B cell (primary cell): ENCODE measurements around the gene SH3YL1. TPM values are rescaled to one million over a fixed set of nuclear protein-coding genes. Genes with fewer than 3 reads are reported as not detected.

Source experiments
- ATAC-seq: fragments of 200-7000 bp; cut with Tn5 transposase; one replicate; pipeline ENCODE4 v1.10.0; 2021; ENCODE audit warnings: low read depth, mild to moderate bottlenecking, moderate number of reproducible peaks, moderate library complexity
- CTCF ChIA-PET: fragments of 350-600 bp; sonication (Branson Sonifier 250); formaldehyde crosslinking; loops from one replicate; lab custom pipeline; 2021; ENCODE audit warnings: antibody characterized with exemption, inconsistent platforms; lab: Charles Lee
- POLR2A ChIA-PET: fragments of 350-600 bp; sonication (Branson Sonifier 250); formaldehyde crosslinking; loops from one replicate; lab custom pipeline; 2021; ENCODE audit warnings: antibody characterized with exemption; lab: Charles Lee
- DNase-seq: peaks from one replicate; pipeline ENCODE4 v3.0.0; 2013
- H2AFZ ChIP-seq: 2 replicates; pipeline ENCODE4 v1.6.1; 2012; ENCODE audit warnings: mild to moderate bottlenecking, low read depth, low read length; ENCODE audit not compliant: insufficient read depth, poor library complexity, severe bottlenecking
- H3K27ac ChIP-seq, 2 donors: 1 replicate in 1 of 2; 2 replicates in 1 of 2; pipeline ENCODE4 v1.5.1; 2012 to 2013; ENCODE audit warnings: low read length in 2 of 2, mild to moderate bottlenecking in 2 of 2, moderate library complexity in 1 of 2
- H3K27me3 ChIP-seq, 4 experiments: fragments of 200-600 bp in 1 of 4; sonication (generic) in 1 of 4; replicated peaks in 1 of 4; 1 replicate in 2 of 4; 2 replicates in 2 of 4; pipeline versions ENCODE4 v1.6.1 to v1.7.0; 2013 to 2016; ENCODE audit warnings: low read length in 3 of 4, mild to moderate bottlenecking in 2 of 4, mixed read lengths in 1 of 4, moderate library complexity in 1 of 4; ENCODE audit not compliant: insufficient read depth in 4 of 4, control insufficient read depth in 3 of 4; ENCODE audit errors: control extremely low read depth in 1 of 4
- H3K36me3 ChIP-seq, 2 experiments: replicated peaks in 1 of 2; 1 replicate in 1 of 2; 2 replicates in 1 of 2; pipeline versions ENCODE4 v1.6.1 to v1.7.1; 2013; ENCODE audit warnings: low read length in 1 of 2; ENCODE audit not compliant: insufficient read depth in 2 of 2, control insufficient read depth in 1 of 2; ENCODE audit errors: control extremely low read depth in 1 of 2, extremely low read depth in 1 of 2
- H3K4me1 ChIP-seq, 2 donors: fragments of 200-600 bp in 1 of 2; sonication (generic) in 1 of 2; 1 replicate in 1 of 2; 2 replicates in 1 of 2; pipeline versions ENCODE4 v1.5.1 to v1.6.1; 2013 to 2017; ENCODE audit warnings: low read length in 2 of 2; ENCODE audit not compliant: control insufficient read depth in 2 of 2, insufficient read depth in 2 of 2
- H3K4me2 ChIP-seq: replicated peaks from 2 replicates; pipeline ENCODE3; 2012; ENCODE audit warnings: mild to moderate bottlenecking, low read depth, low read length; ENCODE audit not compliant: poor library complexity, severe bottlenecking
- H3K4me3 ChIP-seq, 5 experiments: fragments of 200-600 bp in 1 of 5; sonication (generic) in 1 of 5; 1 replicate in 3 of 5; 2 replicates in 2 of 5; pipeline versions ENCODE4 v1.5.1 to v1.7.0; 2011 to 2016; ENCODE audit warnings: low read length in 4 of 5, mild to moderate bottlenecking in 4 of 5, low read depth in 2 of 5, control low read depth in 1 of 5, moderate library complexity in 1 of 5; ENCODE audit not compliant: insufficient read depth in 1 of 5; ENCODE audit errors: control extremely low read depth in 1 of 5, extremely low read depth in 1 of 5
- H3K79me2 ChIP-seq: fragments of 200-600 bp; sonication (generic); one replicate; pipeline ENCODE4 v1.6.0; 2016; ENCODE audit warnings: low read length; ENCODE audit not compliant: control insufficient read depth, insufficient read depth
- H3K9ac ChIP-seq: fragments of 200-600 bp; sonication (generic); 2 replicates; pipeline ENCODE4 v1.6.1; 2017; ENCODE audit warnings: mild to moderate bottlenecking, low read length, moderate library complexity
- H3K9me3 ChIP-seq, 3 donors: one replicate each; pipeline versions ENCODE4 v1.6.1 to v1.7.1; 2013; ENCODE audit warnings: low read length in 2 of 3; ENCODE audit not compliant: control insufficient read depth in 2 of 3, insufficient read depth in 1 of 3; ENCODE audit errors: control extremely low read depth in 1 of 3
- H4K20me1 ChIP-seq: 2 replicates; pipeline ENCODE4 v1.6.0; 2012; ENCODE audit warnings: mild to moderate bottlenecking, low read length; ENCODE audit not compliant: insufficient read depth, control insufficient read depth, poor library complexity, severe bottlenecking
- H3K27ac Mint-ChIP-seq: one replicate; pipeline ENCODE4 v1.8.0; 2021; ENCODE audit warnings: mixed read lengths
- H3K27me3 Mint-ChIP-seq: one replicate; pipeline ENCODE4 v1.8.0; 2021; ENCODE audit warnings: mixed read lengths
- H3K4me1 Mint-ChIP-seq: one replicate; pipeline ENCODE4 v1.8.0; 2021; ENCODE audit warnings: mixed read lengths
- H3K4me3 Mint-ChIP-seq: one replicate; pipeline ENCODE4 v1.8.0; 2021; ENCODE audit warnings: mixed read lengths
- H3K9me3 Mint-ChIP-seq: one replicate; pipeline ENCODE4 v1.8.0; 2022; ENCODE audit warnings: mixed read lengths; ENCODE audit not compliant: insufficient read depth
- EZH2 ChIP-seq: IDR thresholded peaks from 2 replicates; pipeline ENCODE4 v1.6.1; 2012; ENCODE audit warnings: borderline replicate concordance, low read depth, mild to moderate bottlenecking, moderate library complexity, low read length; ENCODE audit not compliant: insufficient read depth, poor library complexity, severe bottlenecking
- WGBS: methylation state at CpG from one replicate; pipeline ENCODE4 v1.1.5; 2013; ENCODE audit warnings: missing lambda C conversion rate; ENCODE audit not compliant: insufficient coverage; 5-methylcytosine and 5-hydroxymethylcytosine counted together
- intact Hi-C: fragments of 100-400 bp; cut with micrococcal nuclease; formaldehyde crosslinking; loops from one replicate; pipeline ENCODE4 v1.10.0; 2022
- polyA plus RNA-seq: library from polyadenylated mRNA; depleted of rRNA; stranded (reverse); fragments of >200 nt; gene quantifications from 2 replicates; pipeline ENCODE4 v1.2.3, GENCODE V29; 2012
- total RNA-seq, 2 donors: library from RNA; stranded (reverse); fragments of 120-200 nt in 1 of 2; gene quantifications; 1 replicate in 1 of 2; 2 replicates in 1 of 2; pipeline versions ENCODE4 v1.2.3 to v1.2.4, GENCODE V29; 2013 to 2022
- TF ChIP-seq, protein P1 (sequence below): fragments of 200-600 bp; IDR thresholded peaks from one replicate; pipeline ENCODE4 v1.8.0; 2022; ENCODE audit warnings: antibody characterized with exemption, mild to moderate bottlenecking

Gene SH3YL1
- total and polyA plus RNA-seq, 2 donors (not counting 1 experiment from before 2014, with no cell fraction given): 33.2 to 48.4 TPM

DNA sequence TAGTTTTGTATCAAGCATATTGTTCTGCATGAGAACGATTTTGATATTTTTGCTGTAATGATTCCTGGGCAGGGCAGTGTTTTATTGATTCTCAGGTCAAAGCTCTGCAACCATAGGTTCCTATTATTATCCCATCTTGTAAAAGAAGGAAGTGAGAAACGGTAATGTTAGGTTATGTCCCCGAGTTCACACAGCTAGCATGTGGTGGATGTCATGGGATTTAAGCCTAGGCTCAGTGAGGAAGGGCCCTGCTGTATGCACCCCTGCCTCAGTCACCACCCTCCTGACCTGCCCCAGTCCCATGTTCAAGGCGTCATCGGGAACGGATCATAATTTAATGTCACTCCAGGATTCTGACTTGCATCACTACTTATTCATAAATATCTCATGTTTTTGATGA is 11.6 kb upstream of the SH3YL1 start:
- peaks cover 4 to 69% of the 10 kb centered on the region in 2 experiments for H3K36me3 ChIP-seq

DNA sequence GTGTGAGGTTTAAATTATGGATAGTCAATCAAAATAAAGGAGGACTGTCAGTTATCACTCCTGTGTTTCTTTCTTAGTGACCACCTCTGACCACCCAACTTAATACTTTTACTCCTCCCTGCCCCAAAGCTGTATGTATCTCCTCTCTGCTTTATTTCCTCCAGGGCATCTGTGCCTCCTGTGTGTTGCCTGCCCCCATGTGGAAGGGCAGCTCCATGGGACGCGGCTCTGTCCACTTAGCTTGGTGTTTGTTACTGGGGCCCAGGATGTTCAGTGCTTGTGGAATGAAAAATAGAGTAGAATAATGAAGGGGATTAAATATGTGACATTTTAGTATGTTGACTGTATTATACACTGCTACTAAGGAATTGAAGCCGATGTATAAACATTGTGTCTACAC is 10.7 kb upstream of the SH3YL1 start:
- Histone ChIP-seq H3K4me3 (no peak overlapping the region), H3K9me3 (no peaks in the 10 kb centered on the region), H3K4me2 (no peak overlapping the region), H3K27ac (no peak overlapping the region), H3K9ac (no peak overlapping the region), H3K79me2 (peaks cover 45% of the 10 kb centered on the region), H4K20me1 (peaks cover 76% of the 10 kb centered on the region), H3K27me3 (no peaks in the 10 kb centered on the region), H2AFZ (no peak overlapping the region), H3K36me3 (peaks cover 3 to 66% of the 10 kb centered on the region in 2 experiments), H3K4me1 (peaks cover 9 to 14% of the 10 kb centered on the region in 2 donors)
- intact Hi-C loops: no loop called here
- no peak for ATAC-seq
- H3K4me1 Mint-ChIP-seq: peaks cover 28% of the 10 kb centered on the region
- no peak for DNase-seq
- no peaks in the 10 kb centered on the region for H3K27me3 Mint-ChIP-seq
- H3K27ac Mint-ChIP-seq: no peak overlapping the region
- 100% methylated on average over 2 of the region's 3 CpGs for WGBS
- POLR2A ChIA-PET: no interaction called here
- no peak overlapping the region for H3K4me3 Mint-ChIP-seq
- TF ChIP-seq EZH2: no peak
- TF ChIP-seq, protein P1, sequence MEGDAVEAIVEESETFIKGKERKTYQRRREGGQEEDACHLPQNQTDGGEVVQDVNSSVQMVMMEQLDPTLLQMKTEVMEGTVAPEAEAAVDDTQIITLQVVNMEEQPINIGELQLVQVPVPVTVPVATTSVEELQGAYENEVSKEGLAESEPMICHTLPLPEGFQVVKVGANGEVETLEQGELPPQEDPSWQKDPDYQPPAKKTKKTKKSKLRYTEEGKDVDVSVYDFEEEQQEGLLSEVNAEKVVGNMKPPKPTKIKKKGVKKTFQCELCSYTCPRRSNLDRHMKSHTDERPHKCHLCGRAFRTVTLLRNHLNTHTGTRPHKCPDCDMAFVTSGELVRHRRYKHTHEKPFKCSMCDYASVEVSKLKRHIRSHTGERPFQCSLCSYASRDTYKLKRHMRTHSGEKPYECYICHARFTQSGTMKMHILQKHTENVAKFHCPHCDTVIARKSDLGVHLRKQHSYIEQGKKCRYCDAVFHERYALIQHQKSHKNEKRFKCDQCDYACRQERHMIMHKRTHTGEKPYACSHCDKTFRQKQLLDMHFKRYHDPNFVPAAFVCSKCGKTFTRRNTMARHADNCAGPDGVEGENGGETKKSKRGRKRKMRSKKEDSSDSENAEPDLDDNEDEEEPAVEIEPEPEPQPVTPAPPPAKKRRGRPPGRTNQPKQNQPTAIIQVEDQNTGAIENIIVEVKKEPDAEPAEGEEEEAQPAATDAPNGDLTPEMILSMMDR: no peak
- no peaks in the 10 kb centered on the region for H3K9me3 Mint-ChIP-seq
- CTCF ChIA-PET: interaction anchor here (1.7 to 2.1 kb wide), 2 partner anchors 28 to 362 kb away, joined by 4 read pairs; no protein-coding TSS in a partner anchor

More for the DNA sequence above, 11.6 kb upstream of the SH3YL1 start:
- no peaks in the 10 kb centered on the region for H3K27me3 ChIP-seq
- no peak overlapping the region for H2AFZ ChIP-seq
- no CpG with 5 or more reads among the region's 6 CpGs for WGBS
- peaks cover 9 to 11% of the 10 kb centered on the region in 2 donors for H3K4me1 ChIP-seq
- peak overlapping the region; percentile 12 for H3K4me2 ChIP-seq
- peaks cover 19% of the 10 kb centered on the region for H3K4me1 Mint-ChIP-seq
- H3K27ac Mint-ChIP-seq: peak overlapping the region; percentile 58
- H3K27ac ChIP-seq: peak overlapping the region in 1 of 2 donors; percentile 29
- H3K27me3 Mint-ChIP-seq: no peaks in the 10 kb centered on the region
- H3K9me3 ChIP-seq: no peaks in the 10 kb centered on the region
- H3K4me3 Mint-ChIP-seq: no peak overlapping the region
- no peak overlapping the region for H3K4me3 ChIP-seq
- ATAC-seq (peak; percentile 54), DNase-seq (peak; percentile 50)
- H3K79me2 ChIP-seq: peaks cover 35% of the 10 kb centered on the region
- peak overlapping the region; percentile 4 for H3K9ac ChIP-seq
- no peaks in the 10 kb centered on the region for H3K9me3 Mint-ChIP-seq
- ChIA-PET POLR2A (no interaction called here), CTCF (interaction anchor here (1.2 to 2.1 kb wide), 4 partner anchors 9 to 362 kb away, joined by 3 to 4 read pairs (median 4); no protein-coding TSS in a partner anchor)
- intact Hi-C loops: no loop called here
- H4K20me1 ChIP-seq: peaks cover 68% of the 10 kb centered on the region
- no peak for TF ChIP-seq EZH2
- TF ChIP-seq, protein P1: no peak
